HepG2 (cell line): Measurements from ENCODE around the gene PHACTR1. TPM values are rescaled to one million over a fixed set of nuclear protein-coding genes. Genes with fewer than 3 reads are reported as not detected.

Experiments used
- AKNA ChIP-seq: sonication (generic); formaldehyde crosslinking; IDR thresholded peaks from 2 replicates; pipeline ENCODE4 v1.4.0; 2020; ENCODE audit warnings: missing genetic modification reagents, borderline replicate concordance
- FOXA3 ChIP-seq: IDR thresholded peaks from 2 replicates; pipeline ENCODE4 v1.6.1; 2016; ENCODE audit warnings: missing genetic modification reagents, missing compliant biosample characterization
- FUBP1 ChIP-seq: sonication (generic); formaldehyde crosslinking; IDR thresholded peaks from 2 replicates; pipeline ENCODE4 v1.5.1; 2020; ENCODE audit warnings: missing genetic modification reagents, mild to moderate bottlenecking, borderline replicate concordance
- MAFF ChIP-seq: IDR thresholded peaks from 2 replicates; pipeline ENCODE4 v1.6.1; 2011; ENCODE audit warnings: low read depth, low read length, improper control_type of control experiment
- PAF1 ChIP-seq: IDR thresholded peaks from 2 replicates; pipeline ENCODE4 v1.6.1; 2016; ENCODE audit warnings: missing genetic modification reagents, missing compliant biosample characterization
- RXRB ChIP-seq: IDR thresholded peaks from 2 replicates; pipeline ENCODE4 v1.6.1; 2016; ENCODE audit warnings: borderline replicate concordance, missing genetic modification reagents, missing compliant biosample characterization
- SCMH1 ChIP-seq: sonication (generic); formaldehyde crosslinking; IDR thresholded peaks from 2 replicates; pipeline ENCODE4 v1.9.0; 2021; ENCODE audit warnings: missing genetic modification reagents, mild to moderate bottlenecking, borderline replicate concordance
- TBP ChIP-seq: sonication (generic); formaldehyde crosslinking; IDR thresholded peaks from 2 replicates; pipeline ENCODE4 v1.5.0; 2020; ENCODE audit warnings: missing genetic modification reagents
- YEATS4 ChIP-seq: sonication (generic); formaldehyde crosslinking; IDR thresholded peaks from 2 replicates; pipeline ENCODE4 v1.4.0; 2020; ENCODE audit warnings: missing genetic modification reagents, borderline replicate concordance
- ZNF18 ChIP-seq: sonication (generic); formaldehyde crosslinking; IDR thresholded peaks from 2 replicates; pipeline ENCODE4 v1.8.0; 2022; ENCODE audit warnings: mild to moderate bottlenecking, missing genetic modification reagents; ENCODE audit not compliant: insufficient replicate concordance
- ZNF558 ChIP-seq: sonication (generic); formaldehyde crosslinking; IDR thresholded peaks from 2 replicates; pipeline ENCODE4 v1.9.0; 2022; ENCODE audit warnings: mild to moderate bottlenecking, missing genetic modification reagents, borderline replicate concordance
- ZNF614 ChIP-seq: IDR thresholded peaks from 2 replicates; pipeline ENCODE4 v1.6.1; 2018; ENCODE audit warnings: missing biosample characterization, missing genetic modification reagents, inconsistent platforms, borderline replicate concordance
- ZNF781 ChIP-seq: sonication (generic); formaldehyde crosslinking; IDR thresholded peaks from 2 replicates; pipeline ENCODE4 v1.5.1; 2020; ENCODE audit warnings: borderline replicate concordance, mild to moderate bottlenecking, missing genetic modification reagents; ENCODE audit errors: not compliant biosample characterization
- ZNF792 ChIP-seq: IDR thresholded peaks from 2 replicates; pipeline ENCODE4 v1.6.1; 2016
- ZNF816 ChIP-seq: sonication (generic); formaldehyde crosslinking; IDR thresholded peaks from 2 replicates; pipeline ENCODE4 v1.8.0; 2022; ENCODE audit warnings: missing genetic modification reagents, mild to moderate bottlenecking, borderline replicate concordance
- ZNF850 ChIP-seq: sonication (generic); formaldehyde crosslinking; conservative IDR thresholded peaks from 2 replicates; pipeline ENCODE4 v1.9.0; 2021; ENCODE audit warnings: mild to moderate bottlenecking, missing genetic modification reagents
- polyA plus RNA-seq, 8 experiments: library from polyadenylated mRNA; depleted of rRNA in 3 of 8; stranded (reverse) in 7 of 8; unstranded in 1 of 8; fragments of >200 nt; fragmentation: Illumina TruSeq in 4 of 8; extraction: Trizol in 4 of 8; gene quantifications; 2 replicates each; pipeline versions ENCODE4 v1.2.1 to v1.2.3, GENCODE V29; 2011 to 2016; ENCODE audit warnings: low read depth in 4 of 8, missing spikeins in 1 of 8, mixed read lengths in 1 of 8; ENCODE audit not compliant: insufficient read depth in 1 of 8
- total RNA-seq, 5 experiments: library from RNA; depleted of rRNA; stranded (reverse); fragments of >200 nt; fragmentation: Illumina TruSeq; extraction: Trizol; gene quantifications; 2 replicates each; pipeline ENCODE4 v1.2.3, GENCODE V29; 2016; ENCODE audit warnings: low read depth in 1 of 5

PHACTR1 gene
- total and polyA plus RNA-seq, 2 of the 13 experiments (the other 11 are each of a cell fraction or from before 2014, with no cell fraction given), result 0.09 TPM; not detected in 1

GRCh38 chr6:13302751-13303667, 586.4 kb downstream of the PHACTR1 start (continued):
- no peak for TF ChIP-seq FUBP1
- TF ChIP-seq ZNF18 (CRISPR knock-in tag), result no peak
- no peak for TF ChIP-seq ZNF781 (CRISPR knock-in tag)
- TF ChIP-seq ZNF792 (CRISPR knock-in tag), result no peak
- no peak for TF ChIP-seq ZNF850 (CRISPR knock-in tag)
- no peak for TF ChIP-seq YEATS4 (CRISPR knock-in tag)
- TF ChIP-seq PAF1 (CRISPR knock-in tag), result no peak
- no peak for TF ChIP-seq AKNA
- TF ChIP-seq MAFF, result no peak
- TF ChIP-seq TBP, result no peak
- TF ChIP-seq SCMH1 (CRISPR knock-in tag), result no peak
- TF ChIP-seq FOXA3 (CRISPR knock-in tag), result peak; percentile 79
- TF ChIP-seq ZNF816, result no peak
- TF ChIP-seq ZNF558 (CRISPR knock-in tag), result no peak
- TF ChIP-seq RXRB, result peak; percentile 71
- no peak for TF ChIP-seq ZNF614 (CRISPR knock-in tag)
